Gastroesophageal sphincter (tissue), 4 donors: Measurements from ENCODE around the gene GRIP1. TPM values are rescaled to one million over a fixed set of nuclear protein-coding genes. Genes with fewer than 3 reads are reported as not detected.
A peak's percentile ranks its signal among the peaks of the same experiment; 100 is the strongest.

Source experiments
- ATAC-seq: fragments of 150-250 bp; one replicate; pipeline ENCODE4 v1.9.1; 2016; ENCODE audit warnings: mild to moderate bottlenecking, moderate library complexity
- H3K27ac ChIP-seq, 4 donors: fragments of 200-600 bp; sonication (generic) in 3 of 4; 1 replicate in 3 of 4; 2 replicates in 1 of 4; pipeline ENCODE4 v1.5.1; 2016 to 2019
- H3K27me3 ChIP-seq: fragments of 200-600 bp; sonication (generic); one replicate; pipeline ENCODE4 v1.5.1; 2019
- H3K36me3 ChIP-seq, 2 donors: fragments of 200-600 bp; sonication (generic); one replicate each; pipeline ENCODE4 v1.5.1; 2019; ENCODE audit warnings: control low read depth in 1 of 2
- H3K4me1 ChIP-seq, 3 donors: fragments of 200-600 bp; sonication (generic); 1 replicate in 2 of 3; 2 replicates in 1 of 3; pipeline ENCODE4 v1.5.1; 2016 to 2019; ENCODE audit warnings: control low read depth in 2 of 3
- H3K4me3 ChIP-seq, 2 donors: fragments of 200-600 bp; sonication (generic); one replicate each; pipeline ENCODE4 v1.5.1; 2019; ENCODE audit warnings: mild to moderate bottlenecking in 1 of 2, moderate library complexity in 1 of 2
- H3K9me3 ChIP-seq, 3 donors: fragments of 200-600 bp; sonication (generic); one replicate each; pipeline ENCODE4 v1.5.1; 2017 to 2019; ENCODE audit warnings: control low read depth in 2 of 3
- EP300 ChIP-seq: sonication (generic); formaldehyde crosslinking; IDR thresholded peaks from one replicate; pipeline ENCODE4 v1.6.1; 2017; ENCODE audit warnings: antibody characterized with exemption, mild to moderate bottlenecking
- POLR2A ChIP-seq, 2 donors: fragments of 450-650 bp; IDR thresholded peaks; one replicate each; pipeline ENCODE4 v1.6.1; 2017; ENCODE audit warnings: antibody characterized with exemption in 2 of 2, mild to moderate bottlenecking in 2 of 2, moderate library complexity in 1 of 2
- POLR2AphosphoS5 ChIP-seq: sonication (generic); formaldehyde crosslinking; IDR thresholded peaks from one replicate; pipeline ENCODE4 v1.6.1; 2017; ENCODE audit warnings: antibody characterized with exemption
- WGBS, 2 donors: methylation state at CpG; one replicate each; pipeline ENCODE4 v1.1.5; 2018; ENCODE audit warnings: low coverage in 1 of 2; 5-methylcytosine and 5-hydroxymethylcytosine counted together
- total RNA-seq, 4 donors: library from RNA; depleted of rRNA; stranded (reverse); fragments of >200 nt; gene quantifications; one replicate each; pipeline ENCODE4 v1.1.0, GENCODE V29; 2016
- TF ChIP-seq, protein P1 (sequence below), 4 experiments: fragments of 200-600 bp in 2 of 4; fragments of 450-650 bp in 2 of 4; sonication (generic) in 1 of 4; IDR thresholded peaks; one replicate each; pipeline ENCODE4 v1.5.1; 2017 to 2019; ENCODE audit warnings: antibody characterized with exemption in 4 of 4, mild to moderate bottlenecking in 2 of 4, moderate library complexity in 2 of 4

Gene GRIP1
- total RNA-seq, 4 donors from 2014 or later: 6.8 to 17.8 (median 11.6) TPM

GRCh38 chr12:66698558-66698957, 19.7 kb upstream of the GRIP1 start:
- ATAC-seq: no peak
- WGBS, 2 donors: 78 to 83% methylated on average over 3 to 4 of the region's 4 CpGs

DNA sequence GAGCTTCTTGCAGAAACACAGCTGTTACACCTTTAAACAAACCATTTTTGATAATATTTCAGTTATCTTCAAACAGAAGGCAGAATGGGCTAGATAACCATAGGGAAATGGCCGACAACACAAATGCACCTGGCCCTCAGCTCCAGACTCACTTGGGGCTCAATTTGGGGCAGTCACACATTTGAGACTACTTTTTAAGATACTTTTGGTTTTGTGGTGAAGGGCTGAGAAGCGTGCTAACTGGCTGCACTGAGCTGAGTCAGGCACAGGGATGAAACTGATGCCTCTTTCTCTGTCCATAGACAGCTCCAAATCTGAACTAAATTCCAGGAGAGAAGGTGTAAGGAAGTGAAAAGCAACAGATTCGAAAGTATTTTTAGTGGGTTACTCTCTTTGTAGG, 18.5 kb upstream of the GRIP1 start:
- Histone ChIP-seq H3K9me3 (no peaks in the 10 kb centered on the region), H3K36me3 (no peaks in the 10 kb centered on the region), H3K27me3 (no peaks in the 10 kb centered on the region), H3K4me3 (no peak overlapping the region), H3K27ac (no peak overlapping the region), H3K4me1 (no peaks in the 10 kb centered on the region)
- no peak for ATAC-seq
- 72% methylated on average over 3 of the region's 3 CpGs for WGBS, 2 donors
- TF ChIP-seq POLR2AphosphoS5 (no peak), EP300 (no peak), POLR2A (IDR thresholded peaks at IDR 0.05) (no peak)
- TF ChIP-seq, protein P1, sequence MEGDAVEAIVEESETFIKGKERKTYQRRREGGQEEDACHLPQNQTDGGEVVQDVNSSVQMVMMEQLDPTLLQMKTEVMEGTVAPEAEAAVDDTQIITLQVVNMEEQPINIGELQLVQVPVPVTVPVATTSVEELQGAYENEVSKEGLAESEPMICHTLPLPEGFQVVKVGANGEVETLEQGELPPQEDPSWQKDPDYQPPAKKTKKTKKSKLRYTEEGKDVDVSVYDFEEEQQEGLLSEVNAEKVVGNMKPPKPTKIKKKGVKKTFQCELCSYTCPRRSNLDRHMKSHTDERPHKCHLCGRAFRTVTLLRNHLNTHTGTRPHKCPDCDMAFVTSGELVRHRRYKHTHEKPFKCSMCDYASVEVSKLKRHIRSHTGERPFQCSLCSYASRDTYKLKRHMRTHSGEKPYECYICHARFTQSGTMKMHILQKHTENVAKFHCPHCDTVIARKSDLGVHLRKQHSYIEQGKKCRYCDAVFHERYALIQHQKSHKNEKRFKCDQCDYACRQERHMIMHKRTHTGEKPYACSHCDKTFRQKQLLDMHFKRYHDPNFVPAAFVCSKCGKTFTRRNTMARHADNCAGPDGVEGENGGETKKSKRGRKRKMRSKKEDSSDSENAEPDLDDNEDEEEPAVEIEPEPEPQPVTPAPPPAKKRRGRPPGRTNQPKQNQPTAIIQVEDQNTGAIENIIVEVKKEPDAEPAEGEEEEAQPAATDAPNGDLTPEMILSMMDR (IDR thresholded peaks at IDR 0.05): no peak

More at GRCh38 chr12:66698558-66698957, 19.7 kb upstream of the GRIP1 start:
- Histone ChIP-seq H3K27ac (no peak overlapping the region), H3K36me3 (no peaks in the 10 kb centered on the region), H3K27me3 (no peaks in the 10 kb centered on the region), H3K9me3 (no peaks in the 10 kb centered on the region), H3K4me1 (no peaks in the 10 kb centered on the region), H3K4me3 (no peak overlapping the region)
- TF ChIP-seq EP300 (no peak), POLR2A (IDR thresholded peaks at IDR 0.05) (no peak), POLR2AphosphoS5 (no peak)
- TF ChIP-seq, protein P1 (IDR thresholded peaks at IDR 0.05): no peak

GRCh38 chr12:66694666-66695613, 16.1 kb upstream of the GRIP1 start:
- Histone ChIP-seq H3K27ac (no peak overlapping the region), H3K4me1 (no peaks in the 10 kb centered on the region), H3K9me3 (no peaks in the 10 kb centered on the region), H3K27me3 (no peaks in the 10 kb centered on the region), H3K36me3 (no peaks in the 10 kb centered on the region), H3K4me3 (no peak overlapping the region)
- TF ChIP-seq POLR2A (IDR thresholded peaks at IDR 0.05) (no peak), EP300 (no peak), POLR2AphosphoS5 (no peak)
- TF ChIP-seq, protein P1 (IDR thresholded peaks at IDR 0.05): no peak
- ATAC-seq: no peak
- WGBS, 2 donors: 54 to 86% methylated on average over 1 to 4 of the region's 5 CpGs

GRCh38 chr12:66693901-66694513, 15.1 kb upstream of the GRIP1 start:
- ATAC-seq: no peak
- no peak overlapping the region for H3K4me3 ChIP-seq
- no peak for TF ChIP-seq EP300
- TF ChIP-seq, protein P1 (IDR thresholded peaks at IDR 0.05): peak; percentile 27 to 66 (median 41)
- H3K9me3 ChIP-seq: no peaks in the 10 kb centered on the region
- no peaks in the 10 kb centered on the region for H3K27me3 ChIP-seq
- WGBS, 2 donors: 0 to 9% methylated on average over 1 of the region's 1 CpG
- H3K36me3 ChIP-seq: no peaks in the 10 kb centered on the region
- no peaks in the 10 kb centered on the region for H3K4me1 ChIP-seq
- H3K27ac ChIP-seq: no peak overlapping the region
